Measurements from ENCODE around the gene SOCS2.

DNA sequence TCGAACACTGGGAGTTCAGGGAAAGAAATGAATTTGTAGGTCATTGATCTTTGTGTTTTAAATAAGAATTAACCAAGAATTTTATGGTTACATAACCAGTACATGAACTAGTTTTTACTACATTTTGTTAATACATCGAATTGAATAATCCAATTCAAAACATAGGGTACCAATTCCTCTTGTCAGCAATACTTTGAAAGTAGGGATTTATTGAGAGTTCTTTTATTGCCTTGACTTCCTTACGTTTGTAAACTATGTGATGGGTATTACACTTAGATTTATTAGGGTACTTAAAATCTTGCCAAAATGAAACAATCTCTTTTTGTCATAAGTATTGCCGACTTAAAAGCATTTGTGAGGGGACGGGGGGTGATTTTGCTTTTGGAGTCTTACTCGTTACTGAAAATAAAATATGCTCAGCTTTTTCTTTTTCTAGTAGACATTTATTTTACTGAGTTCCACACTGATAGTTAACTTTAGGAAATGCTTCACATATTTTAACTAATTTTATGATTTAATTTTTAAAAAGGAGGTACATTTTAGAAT is 22.4 kb downstream of the SOCS2 start:
- TF ChIP-seq CTCF (IDR thresholded peaks at IDR 0.05 in 8 of 11, conservative IDR thresholded peaks at IDR 0.05 in 3 of 11) = no peak
- TF ChIP-seq POLR2A (IDR thresholded peaks at IDR 0.05) = no peak
- no peak for TF ChIP-seq POLR2AphosphoS5 (IDR thresholded peaks at IDR 0.05)

Measured in spleen (tissue), 7 donors.